ENCODE results near the gene IGSF10. TPM values are rescaled to one million over a fixed set of nuclear protein-coding genes. Genes with fewer than 3 reads are reported as not detected.

The IGSF10 gene
- total and polyA plus RNA-seq, 12 donors, result 0.93 to 3.9 (median 1.7) TPM

DNA sequence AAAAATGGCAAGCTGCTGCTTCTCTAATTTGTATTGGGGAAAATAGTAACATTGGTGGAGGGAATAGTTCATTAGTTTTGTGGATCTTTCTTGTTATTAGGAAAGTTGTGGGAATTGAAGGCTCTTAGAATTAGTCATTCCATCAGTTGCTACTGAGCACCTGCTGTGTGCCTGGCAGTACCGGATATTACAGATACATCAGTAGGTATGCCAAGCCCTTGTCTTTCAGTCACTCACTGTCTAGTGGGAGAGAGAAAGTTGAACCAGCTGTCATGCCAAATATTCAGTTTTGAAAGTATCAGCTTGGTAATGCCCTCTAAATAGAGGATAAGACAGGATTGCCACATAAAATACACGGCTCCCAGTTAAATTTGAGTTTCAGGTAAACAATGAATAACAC is 32.5 kb downstream of the IGSF10 start:
- DNase-seq (no peak), ATAC-seq (no peak)
- no peak overlapping the region for H3K4me3 ChIP-seq
- TF ChIP-seq CTCF (IDR thresholded peaks at IDR 0.05), result no peak
- H3K4me1 ChIP-seq, result peaks cover 0 to 9% (median 0%) of the 10 kb centered on the region in 9 donors
- no peaks in the 10 kb centered on the region for H3K9me3 ChIP-seq
- 91 to 92% methylated on average over 2 of the region's 2 CpGs for WGBS, 2 donors
- intact Hi-C loops (cut with DNase I), result no loop called here
- no peaks in the 10 kb centered on the region for H3K36me3 ChIP-seq
- no peaks in the 10 kb centered on the region for H3K27me3 ChIP-seq
- H3K27ac ChIP-seq, result no peak overlapping the region

DNA sequence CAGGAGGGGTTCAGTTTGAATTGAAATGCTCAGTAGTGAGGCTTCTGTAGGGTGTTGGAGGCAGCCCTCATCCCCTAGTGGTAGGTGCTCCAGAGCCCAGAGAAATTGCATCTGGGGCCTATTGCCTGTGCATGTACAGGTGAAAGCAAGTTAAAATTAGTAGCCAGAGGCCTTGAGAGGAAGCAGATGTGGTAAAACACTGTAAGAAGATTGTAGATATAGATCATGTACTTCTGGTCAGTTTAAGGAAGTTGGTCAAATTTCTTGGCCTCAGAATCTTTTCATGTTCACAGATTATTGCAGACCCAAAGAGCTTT is 34.6 kb downstream of the IGSF10 start:
- no peak for TF ChIP-seq CTCF (IDR thresholded peaks at IDR 0.05)
- H3K27me3 ChIP-seq, result no peaks in the 10 kb centered on the region
- no peak for ATAC-seq
- no peaks in the 10 kb centered on the region for H3K36me3 ChIP-seq
- H3K9me3 ChIP-seq, result no peaks in the 10 kb centered on the region
- H3K27ac ChIP-seq, result no peak overlapping the region
- intact Hi-C loops (cut with DNase I), result no loop called here
- H3K4me1 ChIP-seq, result peaks cover 0 to 9% (median 0%) of the 10 kb centered on the region in 9 donors
- DNase-seq, result no peak
- H3K4me3 ChIP-seq, result no peak overlapping the region

DNA sequence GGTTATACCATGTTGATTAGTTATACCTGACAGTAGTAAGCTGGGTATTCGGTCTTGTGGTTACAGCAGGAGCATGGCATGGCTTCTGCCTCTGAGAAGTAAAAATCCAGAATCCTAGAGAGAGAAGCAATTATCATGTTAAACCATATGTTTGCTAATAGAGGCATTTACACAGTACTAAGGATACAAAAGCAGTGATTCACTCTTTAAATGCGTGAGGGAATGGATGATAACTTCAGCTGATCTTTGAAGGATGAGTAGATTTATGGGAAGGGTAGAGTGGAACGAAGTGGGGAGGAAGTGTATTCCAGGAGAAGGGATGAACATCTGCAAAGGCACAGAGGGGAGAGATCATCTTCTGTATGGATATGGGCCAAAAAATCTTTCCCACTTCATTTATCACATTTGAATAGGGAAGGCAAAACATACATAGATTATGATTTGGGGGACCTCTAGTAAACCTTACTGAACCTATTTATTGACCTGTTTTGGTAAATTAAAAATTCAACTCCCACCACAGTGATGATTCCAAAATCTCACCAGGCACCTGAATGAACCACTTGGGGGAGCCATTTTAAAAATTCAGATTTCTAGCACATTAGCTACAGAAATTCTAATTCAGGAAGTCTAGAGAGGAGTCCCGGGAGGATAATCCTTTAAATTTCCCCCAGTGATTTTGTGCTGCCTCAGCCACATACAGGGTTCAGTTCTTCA is 35.1 kb downstream of the IGSF10 start:
- H3K36me3 ChIP-seq, result no peaks in the 10 kb centered on the region
- peaks cover 0 to 9% (median 0%) of the 10 kb centered on the region in 9 donors for H3K4me1 ChIP-seq
- peak in 4 of 9 donors; percentile 9 to 29 (median 19) for TF ChIP-seq CTCF (IDR thresholded peaks at IDR 0.05)
- DNase-seq (no peak), ATAC-seq (no peak)
- no peak overlapping the region for H3K27ac ChIP-seq
- H3K4me3 ChIP-seq, result no peak overlapping the region
- intact Hi-C loops (cut with DNase I), result no loop called here
- H3K9me3 ChIP-seq, result no peaks in the 10 kb centered on the region
- no peaks in the 10 kb centered on the region for H3K27me3 ChIP-seq
- 74 to 83% methylated on average over 4 of the region's 4 CpGs for WGBS, 2 donors

DNA sequence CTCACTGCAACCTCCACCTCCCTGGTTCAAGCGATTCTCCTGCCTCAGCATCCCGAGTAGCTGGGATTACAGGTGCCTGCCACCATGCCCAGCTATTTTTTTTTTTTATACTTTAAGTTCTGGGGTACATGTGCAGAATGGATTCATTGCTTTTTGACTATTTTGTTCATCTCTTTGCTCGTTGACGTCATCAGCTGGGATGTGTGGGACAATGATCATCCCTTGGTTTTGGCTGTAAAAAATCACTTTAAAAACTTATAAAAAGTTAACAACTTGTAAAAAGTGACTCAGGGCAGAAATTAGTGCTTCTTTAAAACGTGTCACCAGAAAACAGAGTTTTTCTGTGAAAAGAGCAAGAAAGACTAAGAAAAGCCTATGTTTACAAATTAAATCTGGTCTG is 37.8 kb downstream of the IGSF10 start:
- no peak for TF ChIP-seq CTCF (IDR thresholded peaks at IDR 0.05)
- no peak overlapping the region for H3K27ac ChIP-seq
- no peak for ATAC-seq
- no peaks in the 10 kb centered on the region for H3K9me3 ChIP-seq
- DNase-seq, result no peak
- H3K4me1 ChIP-seq, result peaks cover 0 to 9% (median 0%) of the 10 kb centered on the region in 9 donors
- no peak overlapping the region for H3K4me3 ChIP-seq
- no peaks in the 10 kb centered on the region for H3K36me3 ChIP-seq
- WGBS, 2 donors, result 81 to 84% methylated on average over 5 of the region's 5 CpGs
- intact Hi-C loops (cut with DNase I), result no loop called here
- H3K27me3 ChIP-seq, result no peaks in the 10 kb centered on the region
